ENCODE measurements around the gene ACMSD. TPM values are rescaled to one million over a fixed set of nuclear protein-coding genes. Genes with fewer than 3 reads are reported as not detected.

Gene ACMSD
- polyA plus RNA-seq, 2 of the 4 experiments (the other 2 are of a cell fraction): 0.09 TPM; not detected in 1

GRCh38 chr2:134843968-134844367 lies 5.6 kb downstream of the ACMSD start:
- no peak overlapping the region for H3K27ac ChIP-seq
- no peak overlapping the region for H3K4me3 ChIP-seq
- DNase-seq (ENCODE audit: low read depth in 1 of 2, low spot score in 1 of 2) (no peak), ATAC-seq (no peak), FAIRE-seq (no peak)
- no peak overlapping the region for H3K4me2 ChIP-seq
- no peaks in the 10 kb centered on the region for H3K9me3 ChIP-seq
- WGBS (ENCODE audit: missing lambda C conversion rate): 55% methylated on average over 4 of the region's 4 CpGs
- TF ChIP-seq SMC3 (IDR thresholded peaks at IDR 0.05) (no peak), JUNB (IDR thresholded peaks at IDR 0.05) (no peak), PHF8 (IDR thresholded peaks at IDR 0.05; ENCODE audit: borderline replicate concordance, low read depth) (no peak), HOXB5 (CRISPR knock-in tag; IDR thresholded peaks at IDR 0.05) (no peak), ELK1 (IDR thresholded peaks at IDR 0.05; ENCODE audit: low read depth, low read length) (no peak), HEYL (CRISPR knock-in tag; IDR thresholded peaks at IDR 0.05) (no peak), E2F6 (IDR thresholded peaks at IDR 0.05; ENCODE audit: borderline replicate concordance, low read depth) (no peak), CEBPB (IDR thresholded peaks at IDR 0.05) (no peak), EHF (CRISPR knock-in tag; IDR thresholded peaks at IDR 0.05) (no peak), RCOR1 (IDR thresholded peaks at IDR 0.05; ENCODE audit: low read depth, low read length) (no peak), RFX5 (IDR thresholded peaks at IDR 0.05) (no peak), POLR2AphosphoS2 (conservative IDR thresholded peaks at IDR 0.05; ENCODE audit: low read length) (no peak), RNF2 (IDR thresholded peaks at IDR 0.05; ENCODE audit: borderline replicate concordance, low read depth) (no peak), BCL3 (IDR thresholded peaks at IDR 0.05) (no peak), SREBF2 (IDR thresholded peaks at IDR 0.05) (no peak), REST (IDR thresholded peaks at IDR 0.05) (no peak), MAFK (IDR thresholded peaks at IDR 0.05; ENCODE audit: partially characterized antibody) (no peak), GATA3 (IDR thresholded peaks at IDR 0.05; ENCODE audit: borderline replicate concordance) (no peak)
- ChIA-PET CTCF (interaction anchor here (1.2 kb wide), 1 partner anchor 383 kb away, joined by 4 read pairs; no protein-coding TSS in a partner anchor), POLR2A (no interaction called here)
- H3K4me1 ChIP-seq: peaks cover 5% of the 10 kb centered on the region; the same call in 2 of the 3 replicates

- ATAC-seq: no peak
- no peak for DNase-seq (ENCODE audit: low read depth in 1 of 2, low spot score in 1 of 2)
- no peak overlapping the region for H3K4me3 ChIP-seq
- H3K27ac ChIP-seq: no peak overlapping the region
- no peaks in the 10 kb centered on the region for H3K9me3 ChIP-seq
- 46% methylated on average over 2 of the region's 2 CpGs for WGBS (ENCODE audit: missing lambda C conversion rate)
- H3K4me2 ChIP-seq: no peak overlapping the region
- H3K4me1 ChIP-seq: no peaks in the 10 kb centered on the region; the same call in 2 of the 3 replicates
- ChIA-PET CTCF (no interaction called here), POLR2A (no interaction called here)
- no peak for FAIRE-seq
- TF ChIP-seq FOSB (CRISPR knock-in tag; IDR thresholded peaks at IDR 0.05) (no peak), JUNB (IDR thresholded peaks at IDR 0.05) (no peak), HOXA7 (CRISPR knock-in tag; IDR thresholded peaks at IDR 0.05) (no peak), MAX (IDR thresholded peaks at IDR 0.05) (no peak), JUN (IDR thresholded peaks at IDR 0.05) (no peak), RNF2 (IDR thresholded peaks at IDR 0.05; ENCODE audit: borderline replicate concordance, low read depth) (no peak), HMGXB4 (CRISPR knock-in tag; IDR thresholded peaks at IDR 0.05; ENCODE audit: borderline replicate concordance) (no peak), CHD2 (IDR thresholded peaks at IDR 0.05; ENCODE audit: low read length, partially characterized antibody) (no peak), FOSL2 (IDR thresholded peaks at IDR 0.05) (no peak), FOSL2 (CRISPR knock-in tag; IDR thresholded peaks at IDR 0.05) (no peak), CBX2 (IDR thresholded peaks at IDR 0.05; ENCODE audit: borderline replicate concordance, low read depth) (no peak), CBX8 (IDR thresholded peaks at IDR 0.05) (no peak), ZC3H11A (IDR thresholded peaks at IDR 0.05) (no peak), RAD21 (conservative IDR thresholded peaks at IDR 0.05 in 1 of 2, IDR thresholded peaks at IDR 0.05 in 1 of 2) (no peak), HDAC2 (IDR thresholded peaks at IDR 0.05) (no peak), E2F6 (IDR thresholded peaks at IDR 0.05; ENCODE audit: borderline replicate concordance, low read depth) (no peak)
Observed at GRCh38 chr2:134845028-134845427, 6.6 kb downstream of the ACMSD start.
